Neural progenitor cell (in vitro differentiated cells): ENCODE measurements around the gene DOCK3. TPM values are rescaled to one million over a fixed set of nuclear protein-coding genes. Genes with fewer than 3 reads are reported as not detected.
A peak's percentile ranks its signal among the peaks of the same experiment; 100 is the strongest.

ENCODE experiments used
- DNase-seq: peaks from one replicate; pipeline ENCODE4 v3.0.0-alpha.2; 2016; ENCODE audit warnings: low spot score
- H2AFZ ChIP-seq: fragments of 200-600 bp; sonication (generic); replicated peaks from 2 replicates; pipeline ENCODE4 v1.6.1; 2016; ENCODE audit warnings: antibody characterized with exemption
- H3F3A ChIP-seq: fragments of 200-600 bp; sonication (generic); 2 replicates; pipeline ENCODE4 v1.6.1; 2016; ENCODE audit warnings: antibody characterized with exemption, low read depth
- H3K27ac ChIP-seq: fragments of 200-600 bp; sonication (generic); 2 replicates; pipeline ENCODE4 v1.5.1; 2016; ENCODE audit warnings: mild to moderate bottlenecking
- H3K27me3 ChIP-seq: fragments of 200-600 bp; sonication (generic); 2 replicates; pipeline ENCODE4 v1.6.1; 2016; ENCODE audit warnings: mild to moderate bottlenecking, moderate library complexity
- H3K36me3 ChIP-seq: fragments of 200-600 bp; sonication (generic); 2 replicates; pipeline ENCODE4 v1.5.1; 2016
- H3K4me1 ChIP-seq: fragments of 200-600 bp; sonication (generic); 2 replicates; pipeline ENCODE4 v1.6.1; 2016; ENCODE audit warnings: mixed run types
- H3K4me2 ChIP-seq: fragments of 200-600 bp; sonication (generic); 2 replicates; pipeline ENCODE4 v1.6.1; 2016
- H3K4me3 ChIP-seq: fragments of 200-600 bp; sonication (generic); 2 replicates; pipeline ENCODE4 v1.5.1; 2016
- H3K79me2 ChIP-seq: fragments of 200-600 bp; sonication (generic); 2 replicates; pipeline ENCODE4 v1.6.1; 2016; ENCODE audit warnings: low read depth
- H3K9ac ChIP-seq: fragments of 200-600 bp; sonication (generic); 2 replicates; pipeline ENCODE4 v1.6.1; 2016
- H3K9me3 ChIP-seq: fragments of 200-600 bp; sonication (generic); 2 replicates; pipeline ENCODE4 v1.5.1; 2016; ENCODE audit warnings: low read depth
- H4K20me1 ChIP-seq: fragments of 200-600 bp; sonication (generic); 2 replicates; pipeline ENCODE4 v1.6.1; 2016; ENCODE audit warnings: low read depth
- H3K27ac Mint-ChIP-seq: 3 replicates; pipeline ENCODE4 v1.8.0; 2021; ENCODE audit warnings: mixed read lengths
- H3K27me3 Mint-ChIP-seq: 2 replicates; pipeline ENCODE4 v1.8.0; 2022; ENCODE audit warnings: low read depth, mild to moderate bottlenecking, inconsistent platforms, moderate library complexity, mixed read lengths; ENCODE audit not compliant: insufficient read depth
- H3K36me3 Mint-ChIP-seq: 3 replicates; pipeline ENCODE4 v1.8.0; 2021; ENCODE audit warnings: mixed read lengths
- H3K4me1 Mint-ChIP-seq: 3 replicates; pipeline ENCODE4 v1.8.0; 2021; ENCODE audit warnings: mixed read lengths
- H3K4me3 Mint-ChIP-seq: 3 replicates; pipeline ENCODE4 v1.8.0; 2021; ENCODE audit warnings: mild to moderate bottlenecking, moderate library complexity, mixed read lengths
- H3K9me3 Mint-ChIP-seq: 3 replicates; pipeline ENCODE4 v1.8.0; 2020; ENCODE audit warnings: mixed read lengths
- CTCF ChIP-seq: fragments of 200-600 bp; sonication (generic); IDR thresholded peaks from 2 replicates; pipeline ENCODE4 v1.5.1; 2017; ENCODE audit warnings: antibody characterized with exemption, mild to moderate bottlenecking
- EZH2 ChIP-seq: fragments of 200-600 bp; sonication (generic); IDR thresholded peaks from 2 replicates; pipeline ENCODE4 v1.6.1; 2017; ENCODE audit warnings: antibody characterized with exemption, mild to moderate bottlenecking, moderate library complexity
- EZH2phosphoT487 ChIP-seq: fragments of 200-600 bp; sonication (generic); IDR thresholded peaks from 2 replicates; pipeline ENCODE4 v1.6.1; 2017; ENCODE audit warnings: antibody characterized with exemption
- total RNA-seq: library from RNA; depleted of rRNA; stranded (reverse); fragments of >200 nt; gene quantifications from 2 replicates; pipeline ENCODE4 v1.2.3, GENCODE V29; 2015; ENCODE audit warnings: low replicate concordance

Gene DOCK3
- total RNA-seq, 1 donor from 2014 or later, result 10.7 TPM

GRCh38 chr3:50651920-50652529 lies 22.7 kb upstream of the DOCK3 start:
- peaks cover 8% of the 10 kb centered on the region for H3K27me3 Mint-ChIP-seq
- H3K4me3 Mint-ChIP-seq, result peak overlapping the region; percentile 66
- Histone ChIP-seq H3K4me3 (no peak overlapping the region), H3K4me2 (peak overlapping the region; percentile 43), H3K79me2 (no peaks in the 10 kb centered on the region), H3K9me3 (no peaks in the 10 kb centered on the region), H4K20me1 (peaks cover 5% of the 10 kb centered on the region), H3K27ac (peak overlapping the region; percentile 10), H3K4me1 (peaks cover 16% of the 10 kb centered on the region), H3F3A (peaks cover 20% of the 10 kb centered on the region), H3K36me3 (no peaks in the 10 kb centered on the region), H3K9ac (no peak overlapping the region), H2AFZ (no peak overlapping the region), H3K27me3 (no peaks in the 10 kb centered on the region)
- H3K36me3 Mint-ChIP-seq, result peaks cover 2% of the 10 kb centered on the region
- H3K9me3 Mint-ChIP-seq, result no peaks in the 10 kb centered on the region
- peak overlapping the region; percentile 97 for H3K27ac Mint-ChIP-seq
- TF ChIP-seq CTCF, result no peak
- TF ChIP-seq EZH2phosphoT487, result no peak
- no peak for TF ChIP-seq EZH2
- H3K4me1 Mint-ChIP-seq, result peaks cover 46% of the 10 kb centered on the region
- peak; percentile 40 for DNase-seq

GRCh38 chr3:50652709-50653108 lies 22.0 kb upstream of the DOCK3 start:
- Mint-ChIP-seq H3K4me3 (no peak overlapping the region), H3K27ac (no peak overlapping the region), H3K36me3 (peaks cover 2% of the 10 kb centered on the region), H3K9me3 (no peaks in the 10 kb centered on the region), H3K27me3 (peaks cover 8% of the 10 kb centered on the region), H3K4me1 (peaks cover 43% of the 10 kb centered on the region)
- H3K79me2 ChIP-seq, result no peaks in the 10 kb centered on the region
- H3K4me2 ChIP-seq, result peak overlapping the region; percentile 25
- H3K9ac ChIP-seq, result no peak overlapping the region
- no peak overlapping the region for H3K27ac ChIP-seq
- no peaks in the 10 kb centered on the region for H3K9me3 ChIP-seq
- no peak overlapping the region for H2AFZ ChIP-seq
- H3F3A ChIP-seq, result peaks cover 20% of the 10 kb centered on the region
- H4K20me1 ChIP-seq, result peaks cover 5% of the 10 kb centered on the region
- no peak overlapping the region for H3K4me3 ChIP-seq
- TF ChIP-seq EZH2, result no peak
- TF ChIP-seq CTCF, result peak; percentile 58
- peak; percentile 57 for DNase-seq
- H3K4me1 ChIP-seq, result peaks cover 16% of the 10 kb centered on the region
- H3K36me3 ChIP-seq, result no peaks in the 10 kb centered on the region
- no peaks in the 10 kb centered on the region for H3K27me3 ChIP-seq

- H3K4me3 Mint-ChIP-seq, result no peak overlapping the region
- no peaks in the 10 kb centered on the region for H3K36me3 ChIP-seq
- no peaks in the 10 kb centered on the region for H3K27me3 ChIP-seq
- no peaks in the 10 kb centered on the region for H3K9me3 Mint-ChIP-seq
- H3K27ac Mint-ChIP-seq, result no peak overlapping the region
- H3K4me1 ChIP-seq, result peaks cover 16% of the 10 kb centered on the region
- peaks cover 2% of the 10 kb centered on the region for H3K36me3 Mint-ChIP-seq
- H4K20me1 ChIP-seq, result peaks cover 5% of the 10 kb centered on the region
- H3F3A ChIP-seq, result peaks cover 20% of the 10 kb centered on the region
- H3K79me2 ChIP-seq, result no peaks in the 10 kb centered on the region
- no peak overlapping the region for H3K27ac ChIP-seq
- no peak overlapping the region for H3K9ac ChIP-seq
- peaks cover 33% of the 10 kb centered on the region for H3K4me1 Mint-ChIP-seq
- no peak for DNase-seq
- TF ChIP-seq CTCF (no peak), EZH2phosphoT487 (no peak), EZH2 (no peak)
- H3K27me3 Mint-ChIP-seq, result peaks cover 11% of the 10 kb centered on the region
- H3K9me3 ChIP-seq, result no peaks in the 10 kb centered on the region
- H2AFZ ChIP-seq, result no peak overlapping the region
- no peak overlapping the region for H3K4me3 ChIP-seq
- H3K4me2 ChIP-seq, result no peak overlapping the region
These were observed 20.7 kb upstream of the DOCK3 start for GRCh38 chr3:50653937-50654595.
